ENCODE results near the gene IQSEC1.

GRCh38 chr3:13032206-13032605 lies 41.0 kb downstream of the IQSEC1 start:
- TF ChIP-seq EP300 (IDR thresholded peaks at IDR 0.05; ENCODE audit: borderline replicate concordance) (no peak), TAF1 (IDR thresholded peaks at IDR 0.05; ENCODE audit: low read depth) (no peak), REST (IDR thresholded peaks at IDR 0.05; ENCODE audit: low read depth) (no peak)

All from Ishikawa (cell line).